ENCODE data around the gene YIPF1.
A peak's percentile ranks its signal among the peaks of the same experiment; 100 is the strongest.

Gene YIPF1

DNA sequence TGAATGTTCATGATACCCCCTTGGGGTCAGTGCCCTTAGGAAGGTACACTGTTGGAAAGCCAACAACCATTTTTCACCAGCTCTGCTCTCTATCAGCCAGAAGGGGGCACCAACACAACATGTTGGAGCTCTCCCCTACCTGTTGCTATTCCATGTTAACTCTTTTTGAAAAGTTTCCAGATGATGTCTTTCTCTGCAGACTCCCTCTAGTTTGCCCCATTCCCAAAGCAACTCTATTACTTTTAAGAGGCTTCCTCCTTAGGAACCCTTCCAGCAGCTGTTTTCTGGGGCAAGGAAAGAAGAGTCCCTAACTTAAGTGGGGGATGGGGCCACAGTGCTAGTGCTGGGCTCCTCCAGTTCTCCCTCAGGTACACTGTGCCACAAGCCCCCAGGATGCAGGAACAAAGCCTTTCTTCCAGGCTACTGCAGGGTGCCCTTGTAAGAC lies 28.6 kb downstream of the YIPF1 start:
- Histone ChIP-seq H3K27me3 (ENCODE audit: insufficient read depth, insufficient read length) (no peaks in the 10 kb centered on the region), H3K9me3 (ENCODE audit: insufficient read depth, low read length) (no peaks in the 10 kb centered on the region), H3K4me3 (ENCODE audit: insufficient read length, low read depth) (no peak overlapping the region), H3K4me1 (ENCODE audit: insufficient read depth, insufficient read length) (no peaks in the 10 kb centered on the region), H3K36me3 (ENCODE audit: insufficient read depth, insufficient read length, low read length) (peaks cover 42% of the 10 kb centered on the region), H3K9ac (ENCODE audit: insufficient read length, low read depth) (no peak overlapping the region)
- no peak for TF ChIP-seq YY1 (IDR thresholded peaks at IDR 0.05; ENCODE audit: insufficient read depth, insufficient read length)
- TF ChIP-seq ZNF274 (IDR thresholded peaks at IDR 0.05; ENCODE audit: low read depth, low read length): no peak
- no peak for TF ChIP-seq SUZ12 (IDR thresholded peaks at IDR 0.05; ENCODE audit: extremely low read depth, insufficient read depth, insufficient read length)
- DNase-seq (ENCODE audit: low read depth, low spot score): peak; percentile 72

DNA sequence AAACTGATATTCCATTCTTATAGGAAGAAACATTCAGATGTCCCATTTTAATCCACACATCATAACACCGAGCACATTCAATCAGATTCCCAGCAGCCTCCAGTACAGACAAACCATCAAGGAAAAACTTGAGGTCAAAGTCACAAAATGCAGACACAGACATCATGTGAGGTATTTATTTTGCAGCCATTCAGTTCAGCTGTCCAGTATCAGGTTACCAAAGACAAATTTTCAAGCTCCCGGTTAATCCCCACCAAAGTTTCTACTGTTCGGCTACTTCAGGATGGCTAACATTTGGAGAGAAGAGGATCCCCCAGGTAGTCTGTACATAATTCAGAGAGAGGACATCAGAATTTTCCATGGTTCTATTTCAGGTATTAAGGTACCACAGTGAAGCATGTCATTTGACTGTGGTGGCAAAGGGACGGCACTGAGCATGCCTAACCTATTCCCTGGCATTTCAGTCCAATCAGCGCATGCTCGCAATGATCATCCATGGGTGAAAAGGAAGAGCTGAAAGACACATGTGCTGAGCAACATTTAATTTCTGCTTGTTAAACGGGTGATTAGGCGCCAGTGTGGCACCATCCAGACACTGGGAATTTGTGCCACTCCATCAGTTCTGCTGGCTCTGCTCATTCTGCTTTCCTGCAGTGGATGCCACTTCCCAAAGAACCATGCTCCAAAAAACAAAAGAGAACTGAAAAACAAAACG lies 37.9 kb downstream of the YIPF1 start:
- no peak overlapping the region for H3K4me3 ChIP-seq (ENCODE audit: insufficient read length, low read depth)
- peaks cover 48% of the 10 kb centered on the region for H3K36me3 ChIP-seq (ENCODE audit: insufficient read depth, insufficient read length, low read length)
- H3K27me3 ChIP-seq (ENCODE audit: insufficient read depth, insufficient read length): no peaks in the 10 kb centered on the region
- no peaks in the 10 kb centered on the region for H3K4me1 ChIP-seq (ENCODE audit: insufficient read depth, insufficient read length)
- no peak overlapping the region for H3K9ac ChIP-seq (ENCODE audit: insufficient read length, low read depth)
- peaks cover 13% of the 10 kb centered on the region; the same call in 1 of the 2 replicates for H3K9me3 ChIP-seq (ENCODE audit: insufficient read depth, low read length)
- TF ChIP-seq SUZ12 (IDR thresholded peaks at IDR 0.05; ENCODE audit: extremely low read depth, insufficient read depth, insufficient read length) (no peak), YY1 (IDR thresholded peaks at IDR 0.05; ENCODE audit: insufficient read depth, insufficient read length) (no peak), ZNF274 (IDR thresholded peaks at IDR 0.05; ENCODE audit: low read depth, low read length) (no peak)
- DNase-seq (ENCODE audit: low read depth, low spot score): no peak

DNA sequence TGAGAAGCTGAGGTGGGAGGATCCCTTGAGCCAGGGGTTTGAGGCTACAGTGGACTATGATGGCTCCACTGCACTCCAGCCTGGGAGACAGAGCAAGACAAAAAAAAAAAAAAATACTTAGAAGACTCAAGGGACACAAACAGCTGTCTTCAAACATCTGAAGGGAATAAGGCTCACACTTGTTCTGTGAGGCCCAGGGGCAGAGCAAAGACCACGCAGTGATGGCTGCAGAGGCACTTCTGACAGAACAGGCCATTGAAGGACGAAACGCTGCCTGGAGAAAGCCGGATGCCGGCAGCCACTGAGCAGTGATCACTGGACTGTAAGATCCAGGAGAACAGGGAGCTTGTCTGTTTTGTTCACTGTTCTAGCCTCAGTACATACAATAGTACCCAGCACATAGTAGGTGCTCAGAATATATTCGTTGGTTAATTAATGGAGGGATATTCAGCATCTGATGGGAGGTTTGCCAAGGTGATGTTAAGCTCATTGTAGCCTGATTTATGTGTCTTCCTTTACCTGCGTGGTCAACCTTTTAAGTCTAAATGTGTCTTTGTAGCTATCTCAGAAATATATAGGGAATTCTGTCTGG lies 39.4 kb downstream of the YIPF1 start:
- H3K9ac ChIP-seq (ENCODE audit: insufficient read length, low read depth): no peak overlapping the region
- no peak overlapping the region for H3K4me3 ChIP-seq (ENCODE audit: insufficient read length, low read depth)
- peaks cover 13% of the 10 kb centered on the region; the same call in 1 of the 2 replicates for H3K9me3 ChIP-seq (ENCODE audit: insufficient read depth, low read length)
- TF ChIP-seq YY1 (IDR thresholded peaks at IDR 0.05; ENCODE audit: insufficient read depth, insufficient read length) (no peak), ZNF274 (IDR thresholded peaks at IDR 0.05; ENCODE audit: low read depth, low read length) (no peak), SUZ12 (IDR thresholded peaks at IDR 0.05; ENCODE audit: extremely low read depth, insufficient read depth, insufficient read length) (no peak)
- H3K27me3 ChIP-seq (ENCODE audit: insufficient read depth, insufficient read length): no peaks in the 10 kb centered on the region
- no peak for DNase-seq (ENCODE audit: low read depth, low spot score)
- H3K36me3 ChIP-seq (ENCODE audit: insufficient read depth, insufficient read length, low read length): peaks cover 32% of the 10 kb centered on the region
- no peaks in the 10 kb centered on the region for H3K4me1 ChIP-seq (ENCODE audit: insufficient read depth, insufficient read length)

DNA sequence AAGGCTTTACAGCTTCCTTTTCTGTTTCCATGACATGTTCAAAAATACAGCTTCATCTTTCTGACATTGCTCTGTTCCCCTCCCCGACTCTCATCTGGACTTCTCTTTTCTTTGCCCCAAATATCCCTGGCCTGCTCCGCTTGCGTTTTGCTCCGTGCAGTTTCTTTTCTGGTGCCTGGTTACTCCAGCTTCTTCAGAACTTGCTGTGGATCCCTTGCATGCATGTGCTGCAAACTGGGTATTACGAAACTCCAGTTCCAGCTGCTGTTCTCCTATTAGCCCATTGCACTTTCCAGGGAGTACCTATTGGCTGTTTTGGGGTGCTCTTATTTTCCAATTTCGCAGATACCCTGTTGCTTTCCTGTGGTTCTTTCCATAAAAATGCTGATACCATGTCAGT lies 41.6 kb downstream of the YIPF1 start:
- H3K9ac ChIP-seq (ENCODE audit: insufficient read length, low read depth): no peak overlapping the region
- H3K9me3 ChIP-seq (ENCODE audit: insufficient read depth, low read length): peaks cover 13% of the 10 kb centered on the region; the same call in 1 of the 2 replicates
- TF ChIP-seq SUZ12 (IDR thresholded peaks at IDR 0.05; ENCODE audit: extremely low read depth, insufficient read depth, insufficient read length) (no peak), ZNF274 (IDR thresholded peaks at IDR 0.05; ENCODE audit: low read depth, low read length) (no peak), YY1 (IDR thresholded peaks at IDR 0.05; ENCODE audit: insufficient read depth, insufficient read length) (no peak)
- H3K4me3 ChIP-seq (ENCODE audit: insufficient read length, low read depth): no peak overlapping the region
- no peaks in the 10 kb centered on the region for H3K27me3 ChIP-seq (ENCODE audit: insufficient read depth, insufficient read length)
- H3K4me1 ChIP-seq (ENCODE audit: insufficient read depth, insufficient read length): no peaks in the 10 kb centered on the region
- no peak for DNase-seq (ENCODE audit: low read depth, low spot score)
- H3K36me3 ChIP-seq (ENCODE audit: insufficient read depth, insufficient read length, low read length): peaks cover 17% of the 10 kb centered on the region

DNA sequence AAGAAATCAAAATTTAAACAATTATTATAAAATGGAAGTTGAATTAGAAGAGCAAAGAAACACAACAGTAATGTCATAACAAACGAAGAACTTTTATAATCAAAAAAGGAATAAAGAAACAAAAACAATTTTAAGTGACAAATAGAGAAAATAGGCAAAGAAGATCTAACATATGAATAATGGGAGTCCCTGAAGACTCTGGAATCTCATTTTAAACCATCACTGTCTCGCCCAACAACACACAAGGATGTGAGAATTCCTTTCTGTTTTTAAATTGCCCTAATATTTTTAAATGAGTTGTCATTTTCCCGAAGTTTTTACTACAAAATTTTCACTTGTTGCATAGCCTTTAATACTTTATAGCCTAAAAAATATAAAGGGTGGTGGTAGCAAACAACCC lies 47.2 kb downstream of the YIPF1 start:
- Histone ChIP-seq H3K9ac (ENCODE audit: insufficient read length, low read depth) (no peak overlapping the region), H3K4me3 (ENCODE audit: insufficient read length, low read depth) (no peak overlapping the region), H3K27me3 (ENCODE audit: insufficient read depth, insufficient read length) (no peaks in the 10 kb centered on the region), H3K9me3 (ENCODE audit: insufficient read depth, low read length) (peaks cover 9% of the 10 kb centered on the region; the same call in 1 of the 2 replicates), H3K4me1 (ENCODE audit: insufficient read depth, insufficient read length) (no peaks in the 10 kb centered on the region), H3K36me3 (ENCODE audit: insufficient read depth, insufficient read length, low read length) (no peaks in the 10 kb centered on the region)
- TF ChIP-seq YY1 (IDR thresholded peaks at IDR 0.05; ENCODE audit: insufficient read depth, insufficient read length) (no peak), SUZ12 (IDR thresholded peaks at IDR 0.05; ENCODE audit: extremely low read depth, insufficient read depth, insufficient read length) (no peak), ZNF274 (IDR thresholded peaks at IDR 0.05; ENCODE audit: low read depth, low read length) (no peak)
- no peak for DNase-seq (ENCODE audit: low read depth, low spot score)

DNA sequence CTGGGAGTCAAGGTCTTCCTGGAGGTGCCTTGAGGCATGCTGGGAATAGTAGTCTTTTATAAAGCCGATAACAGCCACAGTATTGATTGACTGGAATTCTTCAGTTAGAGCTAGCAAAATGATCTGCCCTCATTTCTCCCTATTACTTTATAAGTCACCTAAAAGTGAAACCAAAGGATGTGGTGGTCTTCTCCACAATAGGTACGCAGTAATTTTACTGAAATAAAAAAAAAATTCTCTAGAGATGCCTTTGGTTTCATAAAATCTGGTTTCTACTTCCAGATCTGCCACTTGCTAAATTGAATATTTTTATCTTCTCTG lies 51.0 kb downstream of the YIPF1 start:
- Histone ChIP-seq H3K36me3 (ENCODE audit: insufficient read depth, insufficient read length, low read length) (peaks cover 23% of the 10 kb centered on the region), H3K4me1 (ENCODE audit: insufficient read depth, insufficient read length) (no peaks in the 10 kb centered on the region), H3K27me3 (ENCODE audit: insufficient read depth, insufficient read length) (no peaks in the 10 kb centered on the region), H3K9ac (ENCODE audit: insufficient read length, low read depth) (no peak overlapping the region), H3K9me3 (ENCODE audit: insufficient read depth, low read length) (peaks cover 9% of the 10 kb centered on the region; the same call in 1 of the 2 replicates), H3K4me3 (ENCODE audit: insufficient read length, low read depth) (no peak overlapping the region)
- no peak for DNase-seq (ENCODE audit: low read depth, low spot score)
- TF ChIP-seq YY1 (IDR thresholded peaks at IDR 0.05; ENCODE audit: insufficient read depth, insufficient read length) (peak; percentile 1), ZNF274 (IDR thresholded peaks at IDR 0.05; ENCODE audit: low read depth, low read length) (no peak)

DNA sequence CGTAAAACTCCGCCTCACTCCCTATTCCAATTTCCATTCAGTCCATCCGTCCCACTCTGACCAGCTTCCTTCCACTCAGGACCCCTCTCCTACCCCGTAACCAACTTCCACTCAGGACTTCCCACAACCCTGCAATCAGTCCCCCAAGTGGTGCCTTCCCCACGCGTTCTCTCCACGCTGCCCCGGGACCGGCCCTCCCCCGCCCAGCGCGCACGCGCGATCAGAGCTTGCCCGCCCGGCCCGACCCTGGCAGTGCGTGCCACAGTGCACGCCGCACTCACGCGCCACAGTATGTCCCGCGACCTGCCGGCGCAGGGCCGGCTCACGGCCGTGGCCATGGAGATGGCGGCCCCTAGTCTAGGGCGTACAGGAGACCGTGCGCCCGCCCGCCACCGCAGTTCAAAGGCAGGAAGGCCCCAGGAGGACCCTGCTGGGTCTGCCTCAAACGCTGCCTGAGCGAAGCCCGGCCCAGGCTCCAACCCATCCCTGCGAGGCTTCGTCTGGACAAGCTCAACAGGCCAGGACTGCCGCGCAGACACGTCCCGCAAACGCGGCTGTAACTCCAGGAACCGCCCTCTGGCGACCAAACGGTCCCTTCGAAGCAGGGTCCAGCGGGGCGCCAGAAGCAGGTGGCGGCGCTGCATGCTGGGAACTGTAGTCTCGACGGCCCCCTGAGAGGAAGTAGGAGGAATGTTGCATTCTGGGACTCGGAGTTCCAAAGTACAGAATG lies 51.5 kb downstream of the YIPF1 start, which contains the start of gene NDC1:
Gene NDC1 (minus strand): TSS at position 373 of the 730 bp plus-strand sequence. CDS start 35 bp downstream, at position 338.
- no peaks in the 10 kb centered on the region for H3K4me1 ChIP-seq (ENCODE audit: insufficient read depth, insufficient read length)
- H3K9me3 ChIP-seq (ENCODE audit: insufficient read depth, low read length): peaks cover 9% of the 10 kb centered on the region; the same call in 1 of the 2 replicates
- H3K27me3 ChIP-seq (ENCODE audit: insufficient read depth, insufficient read length): no peaks in the 10 kb centered on the region
- H3K4me3 ChIP-seq (ENCODE audit: insufficient read length, low read depth): peak within 1 kb of the TSS; percentile 100
- H3K9ac ChIP-seq (ENCODE audit: insufficient read length, low read depth): peak within 1 kb of the TSS; percentile 98
- no peak for TF ChIP-seq SUZ12 (IDR thresholded peaks at IDR 0.05; ENCODE audit: extremely low read depth, insufficient read depth, insufficient read length)
- TF ChIP-seq YY1 (IDR thresholded peaks at IDR 0.05; ENCODE audit: insufficient read depth, insufficient read length): peak; percentile 53
- DNase-seq (ENCODE audit: low read depth, low spot score): peak; percentile 98
- peaks cover 25% of the 10 kb centered on the region for H3K36me3 ChIP-seq (ENCODE audit: insufficient read depth, insufficient read length, low read length)

Data from NT2/D1 (cell line).